Keratinocyte (primary cell): Measurements from ENCODE around the gene PDCD1LG2. TPM values are rescaled to one million over a fixed set of nuclear protein-coding genes. Genes with fewer than 3 reads are reported as not detected.

Source experiments
- DNase-seq: peaks from one replicate; pipeline ENCODE4 v3.0.0-alpha.2; 2011; ENCODE audit warnings: low read depth, missing footprints, low spot score
- FAIRE-seq: peaks from 2 replicates; lab custom pipeline; 2011; peaks lifted over from hg19 to GRCh38; lab: Jason Lieb, UNC
- H2AFZ ChIP-seq: 2 replicates; pipeline ENCODE4 v1.6.0; 2012; ENCODE audit warnings: low read length, control low read depth, inconsistent platforms; ENCODE audit not compliant: control insufficient read depth
- H3K27ac ChIP-seq: 2 replicates; pipeline ENCODE4 v1.5.1; 2011; ENCODE audit warnings: low read length; ENCODE audit not compliant: control insufficient read depth, insufficient read depth
- H3K27me3 ChIP-seq: 3 replicates; pipeline ENCODE4 v1.6.0; 2011; ENCODE audit warnings: low read length; ENCODE audit not compliant: control insufficient read depth, insufficient read depth; ENCODE audit errors: extremely low read depth
- H3K36me3 ChIP-seq, 2 experiments: 2 replicates in 1 of 2; 3 replicates in 1 of 2; pipeline ENCODE4 v1.5.1; 2011; ENCODE audit warnings: low read length in 2 of 2, mild to moderate bottlenecking in 1 of 2; ENCODE audit not compliant: control insufficient read depth in 2 of 2, insufficient read depth in 2 of 2; ENCODE audit errors: extremely low read depth in 1 of 2
- H3K4me1 ChIP-seq: 3 replicates; pipeline ENCODE4 v1.5.1; 2011; ENCODE audit warnings: low read length; ENCODE audit not compliant: control insufficient read depth, insufficient read depth; ENCODE audit errors: extremely low read depth
- H3K4me2 ChIP-seq: 3 replicates; pipeline ENCODE4 v1.6.0; 2011; ENCODE audit warnings: low read depth, low read length; ENCODE audit not compliant: control insufficient read depth, insufficient read depth; ENCODE audit errors: extremely low read depth
- H3K4me3 ChIP-seq, 3 experiments: fragments of 200-600 bp in 1 of 3; sonication (generic) in 1 of 3; 2 replicates in 2 of 3; 3 replicates in 1 of 3; pipeline ENCODE4 v1.5.1; 2011 to 2016; ENCODE audit warnings: low read length in 3 of 3, mild to moderate bottlenecking in 3 of 3, control low read depth in 2 of 3, inconsistent platforms in 1 of 3, low read depth in 1 of 3, mixed read lengths in 1 of 3, mixed run types in 1 of 3, moderate library complexity in 1 of 3; ENCODE audit not compliant: control insufficient read depth in 2 of 3, insufficient read depth in 2 of 3; ENCODE audit errors: extremely low read depth in 1 of 3
- H3K79me2 ChIP-seq: 2 replicates; pipeline ENCODE4 v1.6.0; 2012; ENCODE audit warnings: low read length; ENCODE audit not compliant: control insufficient read depth, insufficient read depth
- H3K9ac ChIP-seq: 3 replicates; pipeline ENCODE4 v1.6.0; 2011; ENCODE audit warnings: low read length; ENCODE audit not compliant: control insufficient read depth, insufficient read depth; ENCODE audit errors: extremely low read depth
- H3K9me1 ChIP-seq: 3 replicates; pipeline ENCODE4 v1.6.0; 2011; ENCODE audit warnings: low read length; ENCODE audit not compliant: control insufficient read depth, insufficient read depth; ENCODE audit errors: extremely low read depth
- H3K9me3 ChIP-seq: 2 replicates; pipeline ENCODE4 v1.5.1; 2012; ENCODE audit warnings: low read depth, low read length; ENCODE audit not compliant: control insufficient read depth
- H4K20me1 ChIP-seq: 3 replicates; pipeline ENCODE4 v1.6.0; 2011; ENCODE audit warnings: low read length; ENCODE audit not compliant: control insufficient read depth, insufficient read depth; ENCODE audit errors: extremely low read depth
- CTCF ChIP-seq, 3 experiments: IDR thresholded peaks in 1 of 3; conservative IDR thresholded peaks in 1 of 3; optimal IDR thresholded peaks in 1 of 3; 2 replicates in 2 of 3; 3 replicates in 1 of 3; pipeline versions ENCODE3 to v1.5.1; 2011; ENCODE audit warnings: low read length in 3 of 3, mild to moderate bottlenecking in 3 of 3, moderate library complexity in 2 of 3, control low read depth in 1 of 3, inconsistent platforms in 1 of 3; ENCODE audit not compliant: insufficient read depth in 2 of 3; ENCODE audit errors: extremely low read depth in 1 of 3
- EZH2 ChIP-seq: IDR thresholded peaks from one replicate; pipeline ENCODE4 v1.6.1; 2012; ENCODE audit warnings: inconsistent platforms, mild to moderate bottlenecking, low read length, moderate library complexity
- dilution Hi-C: fragments of 300-500 bp; cut with MboI; formaldehyde crosslinking; loops from one replicate; pipeline ENCODE4 v1.7.0; 2020; ENCODE audit warnings: low sequenced_read_pairs; ENCODE audit not compliant: extremely low pct_ligation_motif_present
- polyA plus RNA-seq, 5 experiments: library from polyadenylated mRNA; depleted of rRNA in 3 of 5; stranded (reverse) in 3 of 5; stranded (forward) in 1 of 5; unstranded in 1 of 5; fragments of >200 nt; gene quantifications; 1 replicate in 1 of 5; 2 replicates in 3 of 5; 3 replicates in 1 of 5; pipeline versions ENCODE4 v1.2.1 to v1.2.3, GENCODE V29; 2011 to 2012; ENCODE audit warnings: missing spikeins in 2 of 5, low read depth in 1 of 5, low replicate concordance in 1 of 5

PDCD1LG2 gene
- polyA plus RNA-seq, 1 donor (not counting 4 experiments of a cell fraction or from before 2014, with no cell fraction given): 20.2 TPM

GRCh38 chr9:5516453-5517220, 6.3 kb downstream of the PDCD1LG2 start:
- FAIRE-seq (no peak), DNase-seq (no peak)

GRCh38 chr9:5518171-5518936, 8.0 kb downstream of the PDCD1LG2 start:
- FAIRE-seq (peak; percentile 13), DNase-seq (no peak)
- H4K20me1 ChIP-seq: no peaks in the 10 kb centered on the region
- H3K9me3 ChIP-seq: no peaks in the 10 kb centered on the region
- dilution Hi-C loops: no loop called here
- no peak overlapping the region for H3K4me3 ChIP-seq
- H3K9me1 ChIP-seq: no peaks in the 10 kb centered on the region
- no peak overlapping the region for H3K9ac ChIP-seq
- peaks cover 14% of the 10 kb centered on the region for H3K4me1 ChIP-seq
- no peak overlapping the region for H2AFZ ChIP-seq
- no peak overlapping the region for H3K27ac ChIP-seq
- H3K27me3 ChIP-seq: no peaks in the 10 kb centered on the region
- H3K79me2 ChIP-seq: peaks cover 37% of the 10 kb centered on the region
- no peak overlapping the region for H3K4me2 ChIP-seq
- no peak for TF ChIP-seq CTCF (optimal IDR thresholded peaks at IDR 0.05 in 1 of 3, IDR thresholded peaks at IDR 0.05 in 1 of 3, conservative IDR thresholded peaks at IDR 0.05 in 1 of 3; ENCODE audit: extremely low read depth in 1 of 3, insufficient read depth in 2 of 3, low read length in 3 of 3)
- TF ChIP-seq EZH2: no peak
- H3K36me3 ChIP-seq: peaks cover 2 to 23% of the 10 kb centered on the region in 2 experiments

More at GRCh38 chr9:5516453-5517220, 6.3 kb downstream of the PDCD1LG2 start:
- Histone ChIP-seq H3K4me2 (no peak overlapping the region), H3K36me3 (peaks cover 0 to 17% of the 10 kb centered on the region in 2 experiments), H3K4me3 (no peak overlapping the region), H3K9ac (no peak overlapping the region), H3K4me1 (peaks cover 31% of the 10 kb centered on the region), H3K27me3 (no peaks in the 10 kb centered on the region), H3K79me2 (peaks cover 54% of the 10 kb centered on the region), H3K9me3 (no peaks in the 10 kb centered on the region), H4K20me1 (no peaks in the 10 kb centered on the region), H2AFZ (no peak overlapping the region), H3K9me1 (no peaks in the 10 kb centered on the region), H3K27ac (no peak overlapping the region)
- dilution Hi-C loops: no loop called here
- TF ChIP-seq EZH2: no peak
- TF ChIP-seq CTCF (optimal IDR thresholded peaks at IDR 0.05 in 1 of 3, IDR thresholded peaks at IDR 0.05 in 1 of 3, conservative IDR thresholded peaks at IDR 0.05 in 1 of 3; ENCODE audit: extremely low read depth in 1 of 3, insufficient read depth in 2 of 3, low read length in 3 of 3): no peak
